ENCODE data around the gene RNF32. TPM values are rescaled to one million over a fixed set of nuclear protein-coding genes. Genes with fewer than 3 reads are reported as not detected.

The RNF32 gene
- total and polyA plus RNA-seq, 2 of the 13 experiments (the other 11 are each of a cell fraction or from before 2014, with no cell fraction given), result not detected

- TF ChIP-seq BCLAF1 (IDR thresholded peaks at IDR 0.05) (no peak), CCDC6 (CRISPR knock-in tag; IDR thresholded peaks at IDR 0.05) (no peak), ZSCAN20 (CRISPR knock-in tag; IDR thresholded peaks at IDR 0.05; ENCODE audit: borderline replicate concordance) (0 out of 2 replicates have a peak, but pooled peaks have one; percentile 39), CEBPG (CRISPR knock-in tag; IDR thresholded peaks at IDR 0.05) (peak; percentile 61), ARID3A (IDR thresholded peaks at IDR 0.05; ENCODE audit: low read depth, low read length) (peak; percentile 56; the same call in 1 of the 2 replicates), SALL2 (CRISPR knock-in tag; IDR thresholded peaks at IDR 0.05) (no peak), ZNF280D (CRISPR knock-in tag; IDR thresholded peaks at IDR 0.05) (no peak), MZF1 (CRISPR knock-in tag; IDR thresholded peaks at IDR 0.05; ENCODE audit: borderline replicate concordance) (no peak), ZNF580 (CRISPR knock-in tag; IDR thresholded peaks at IDR 0.05; ENCODE audit: borderline replicate concordance, low read depth) (peak; percentile 53; the same call in 1 of the 2 replicates), ZBTB3 (CRISPR knock-in tag; IDR thresholded peaks at IDR 0.05; ENCODE audit: borderline replicate concordance, low read depth) (peak; percentile 70; the same call in 1 of the 2 replicates), NR2F2 (IDR thresholded peaks at IDR 0.05; ENCODE audit: borderline replicate concordance, low read depth) (peak; percentile 80), CEBPB (IDR thresholded peaks at IDR 0.05; ENCODE audit: borderline replicate concordance, low read depth, low read length) (no peak), ZNF512B (CRISPR knock-in tag; IDR thresholded peaks at IDR 0.05; ENCODE audit: borderline replicate concordance) (no peak), MYC (CRISPR knock-in tag; IDR thresholded peaks at IDR 0.05; ENCODE audit: borderline replicate concordance) (0 out of 2 replicates have a peak, but pooled peaks have one; percentile 33), ZFP37 (CRISPR knock-in tag; IDR thresholded peaks at IDR 0.05; ENCODE audit: borderline replicate concordance) (0 out of 2 replicates have a peak, but pooled peaks have one; percentile 53)
Measured at GRCh38 chr7:156609010-156609877, 31.3 kb upstream of the RNF32 start (continued).

Data from HepG2 (cell line).